Keratinocyte (primary cell): ENCODE data around the gene ADAMTS9. TPM values are rescaled to one million over a fixed set of nuclear protein-coding genes. Genes with fewer than 3 reads are reported as not detected.

ENCODE experiments used
- DNase-seq: peaks from one replicate; pipeline ENCODE4 v3.0.0-alpha.2; 2011; ENCODE audit warnings: low read depth, missing footprints, low spot score
- FAIRE-seq: peaks from 2 replicates; lab custom pipeline; 2011; peaks lifted over from hg19 to GRCh38; lab: Jason Lieb, UNC
- H2AFZ ChIP-seq: 2 replicates; pipeline ENCODE4 v1.6.0; 2012; ENCODE audit warnings: low read length, control low read depth, inconsistent platforms; ENCODE audit not compliant: control insufficient read depth
- H3K27ac ChIP-seq: 2 replicates; pipeline ENCODE4 v1.5.1; 2011; ENCODE audit warnings: low read length; ENCODE audit not compliant: control insufficient read depth, insufficient read depth
- H3K27me3 ChIP-seq: 3 replicates; pipeline ENCODE4 v1.6.0; 2011; ENCODE audit warnings: low read length; ENCODE audit not compliant: control insufficient read depth, insufficient read depth; ENCODE audit errors: extremely low read depth
- H3K36me3 ChIP-seq, 2 experiments: 2 replicates in 1 of 2; 3 replicates in 1 of 2; pipeline ENCODE4 v1.5.1; 2011; ENCODE audit warnings: low read length in 2 of 2, mild to moderate bottlenecking in 1 of 2; ENCODE audit not compliant: control insufficient read depth in 2 of 2, insufficient read depth in 2 of 2; ENCODE audit errors: extremely low read depth in 1 of 2
- H3K4me1 ChIP-seq: 3 replicates; pipeline ENCODE4 v1.5.1; 2011; ENCODE audit warnings: low read length; ENCODE audit not compliant: control insufficient read depth, insufficient read depth; ENCODE audit errors: extremely low read depth
- H3K4me2 ChIP-seq: 3 replicates; pipeline ENCODE4 v1.6.0; 2011; ENCODE audit warnings: low read depth, low read length; ENCODE audit not compliant: control insufficient read depth, insufficient read depth; ENCODE audit errors: extremely low read depth
- H3K4me3 ChIP-seq, 3 experiments: fragments of 200-600 bp in 1 of 3; sonication (generic) in 1 of 3; 2 replicates in 2 of 3; 3 replicates in 1 of 3; pipeline ENCODE4 v1.5.1; 2011 to 2016; ENCODE audit warnings: low read length in 3 of 3, mild to moderate bottlenecking in 3 of 3, control low read depth in 2 of 3, inconsistent platforms in 1 of 3, low read depth in 1 of 3, mixed read lengths in 1 of 3, mixed run types in 1 of 3, moderate library complexity in 1 of 3; ENCODE audit not compliant: control insufficient read depth in 2 of 3, insufficient read depth in 2 of 3; ENCODE audit errors: extremely low read depth in 1 of 3
- H3K79me2 ChIP-seq: 2 replicates; pipeline ENCODE4 v1.6.0; 2012; ENCODE audit warnings: low read length; ENCODE audit not compliant: control insufficient read depth, insufficient read depth
- H3K9ac ChIP-seq: 3 replicates; pipeline ENCODE4 v1.6.0; 2011; ENCODE audit warnings: low read length; ENCODE audit not compliant: control insufficient read depth, insufficient read depth; ENCODE audit errors: extremely low read depth
- H3K9me1 ChIP-seq: 3 replicates; pipeline ENCODE4 v1.6.0; 2011; ENCODE audit warnings: low read length; ENCODE audit not compliant: control insufficient read depth, insufficient read depth; ENCODE audit errors: extremely low read depth
- H3K9me3 ChIP-seq: 2 replicates; pipeline ENCODE4 v1.5.1; 2012; ENCODE audit warnings: low read depth, low read length; ENCODE audit not compliant: control insufficient read depth
- H4K20me1 ChIP-seq: 3 replicates; pipeline ENCODE4 v1.6.0; 2011; ENCODE audit warnings: low read length; ENCODE audit not compliant: control insufficient read depth, insufficient read depth; ENCODE audit errors: extremely low read depth
- EZH2 ChIP-seq: IDR thresholded peaks from one replicate; pipeline ENCODE4 v1.6.1; 2012; ENCODE audit warnings: inconsistent platforms, mild to moderate bottlenecking, low read length, moderate library complexity
- dilution Hi-C: fragments of 300-500 bp; cut with MboI; formaldehyde crosslinking; loops from one replicate; pipeline ENCODE4 v1.7.0; 2020; ENCODE audit warnings: low sequenced_read_pairs; ENCODE audit not compliant: extremely low pct_ligation_motif_present
- polyA plus RNA-seq, 5 experiments: library from polyadenylated mRNA; depleted of rRNA in 3 of 5; stranded (reverse) in 3 of 5; stranded (forward) in 1 of 5; unstranded in 1 of 5; fragments of >200 nt; gene quantifications; 1 replicate in 1 of 5; 2 replicates in 3 of 5; 3 replicates in 1 of 5; pipeline versions ENCODE4 v1.2.1 to v1.2.3, GENCODE V29; 2011 to 2012; ENCODE audit warnings: missing spikeins in 2 of 5, low read depth in 1 of 5, low replicate concordance in 1 of 5
- TF ChIP-seq, protein P1 (sequence below), 3 experiments: IDR thresholded peaks in 1 of 3; conservative IDR thresholded peaks in 1 of 3; optimal IDR thresholded peaks in 1 of 3; 2 replicates in 2 of 3; 3 replicates in 1 of 3; pipeline versions ENCODE3 to v1.5.1; 2011; ENCODE audit warnings: low read length in 3 of 3, mild to moderate bottlenecking in 3 of 3, moderate library complexity in 2 of 3, control low read depth in 1 of 3, inconsistent platforms in 1 of 3; ENCODE audit not compliant: insufficient read depth in 2 of 3; ENCODE audit errors: extremely low read depth in 1 of 3

ADAMTS9 gene
- polyA plus RNA-seq, 1 donor (not counting 4 experiments of a cell fraction or from before 2014, with no cell fraction given) = 0.43 TPM

GRCh38 chr3:64715211-64715982, 27.6 kb upstream of the ADAMTS9 start:
- Histone ChIP-seq H3K9me1 (no peaks in the 10 kb centered on the region), H2AFZ (no peak overlapping the region), H3K27ac (no peak overlapping the region), H4K20me1 (no peaks in the 10 kb centered on the region), H3K9me3 (no peaks in the 10 kb centered on the region), H3K4me3 (no peak overlapping the region), H3K79me2 (no peaks in the 10 kb centered on the region), H3K4me1 (no peaks in the 10 kb centered on the region), H3K9ac (no peak overlapping the region), H3K4me2 (no peak overlapping the region), H3K27me3 (no peaks in the 10 kb centered on the region), H3K36me3 (no peaks in the 10 kb centered on the region)
- no peak for DNase-seq
- dilution Hi-C loops = no loop called here
- TF ChIP-seq, protein P1, sequence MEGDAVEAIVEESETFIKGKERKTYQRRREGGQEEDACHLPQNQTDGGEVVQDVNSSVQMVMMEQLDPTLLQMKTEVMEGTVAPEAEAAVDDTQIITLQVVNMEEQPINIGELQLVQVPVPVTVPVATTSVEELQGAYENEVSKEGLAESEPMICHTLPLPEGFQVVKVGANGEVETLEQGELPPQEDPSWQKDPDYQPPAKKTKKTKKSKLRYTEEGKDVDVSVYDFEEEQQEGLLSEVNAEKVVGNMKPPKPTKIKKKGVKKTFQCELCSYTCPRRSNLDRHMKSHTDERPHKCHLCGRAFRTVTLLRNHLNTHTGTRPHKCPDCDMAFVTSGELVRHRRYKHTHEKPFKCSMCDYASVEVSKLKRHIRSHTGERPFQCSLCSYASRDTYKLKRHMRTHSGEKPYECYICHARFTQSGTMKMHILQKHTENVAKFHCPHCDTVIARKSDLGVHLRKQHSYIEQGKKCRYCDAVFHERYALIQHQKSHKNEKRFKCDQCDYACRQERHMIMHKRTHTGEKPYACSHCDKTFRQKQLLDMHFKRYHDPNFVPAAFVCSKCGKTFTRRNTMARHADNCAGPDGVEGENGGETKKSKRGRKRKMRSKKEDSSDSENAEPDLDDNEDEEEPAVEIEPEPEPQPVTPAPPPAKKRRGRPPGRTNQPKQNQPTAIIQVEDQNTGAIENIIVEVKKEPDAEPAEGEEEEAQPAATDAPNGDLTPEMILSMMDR (optimal IDR thresholded peaks at IDR 0.05 in 1 of 3, IDR thresholded peaks at IDR 0.05 in 1 of 3, conservative IDR thresholded peaks at IDR 0.05 in 1 of 3; ENCODE audit: extremely low read depth in 1 of 3, insufficient read depth in 2 of 3, low read length in 3 of 3) = no peak
- TF ChIP-seq EZH2 = no peak
- no peak for FAIRE-seq

- H4K20me1 ChIP-seq = no peaks in the 10 kb centered on the region
- no peak overlapping the region for H2AFZ ChIP-seq
- FAIRE-seq (no peak), DNase-seq (no peak)
- no peaks in the 10 kb centered on the region for H3K9me3 ChIP-seq
- H3K4me2 ChIP-seq = no peak overlapping the region
- H3K9ac ChIP-seq = no peak overlapping the region
- dilution Hi-C loops = no loop called here
- no peaks in the 10 kb centered on the region for H3K36me3 ChIP-seq
- no peaks in the 10 kb centered on the region for H3K9me1 ChIP-seq
- no peak overlapping the region for H3K27ac ChIP-seq
- no peaks in the 10 kb centered on the region for H3K79me2 ChIP-seq
- no peaks in the 10 kb centered on the region for H3K4me1 ChIP-seq
- H3K4me3 ChIP-seq = no peak overlapping the region
- H3K27me3 ChIP-seq = no peaks in the 10 kb centered on the region
- TF ChIP-seq EZH2 = no peak
- TF ChIP-seq, protein P1 (optimal IDR thresholded peaks at IDR 0.05 in 1 of 3, IDR thresholded peaks at IDR 0.05 in 1 of 3, conservative IDR thresholded peaks at IDR 0.05 in 1 of 3; ENCODE audit: extremely low read depth in 1 of 3, insufficient read depth in 2 of 3, low read length in 3 of 3) = no peak
Measured at GRCh38 chr3:64708456-64708855, 20.7 kb upstream of the ADAMTS9 start.
